ENCODE data around the gene ABCD3. TPM values are rescaled to one million over a fixed set of nuclear protein-coding genes. Genes with fewer than 3 reads are reported as not detected.

The ABCD3 gene
- total and polyA plus RNA-seq, 2 of the 13 experiments (the other 11 are each of a cell fraction or from before 2014, with no cell fraction given): 27.5 to 166 TPM

GRCh38 chr1:94535879-94536278 is 117.7 kb downstream of the ABCD3 start:
- no peak overlapping the region for H2AFZ ChIP-seq (ENCODE audit: low read length)
- H3K27ac ChIP-seq (ENCODE audit: extremely low read length, insufficient read depth, low read length): no peak overlapping the region
- TF ChIP-seq HBP1 (CRISPR knock-in tag; IDR thresholded peaks at IDR 0.05; ENCODE audit: low read depth) (no peak), ELF4 (CRISPR knock-in tag; IDR thresholded peaks at IDR 0.05; ENCODE audit: borderline replicate concordance) (no peak), REL (CRISPR knock-in tag; conservative IDR thresholded peaks at IDR 0.05) (no peak), HES4 (CRISPR knock-in tag; IDR thresholded peaks at IDR 0.05; ENCODE audit: borderline replicate concordance) (no peak), ZNF431 (CRISPR knock-in tag; IDR thresholded peaks at IDR 0.05; ENCODE audit: borderline replicate concordance, low read depth) (no peak), PBX2 (CRISPR knock-in tag; IDR thresholded peaks at IDR 0.05) (no peak)
- POLR2A ChIA-PET: no interaction called here
- in situ Hi-C loops (cut with HindIII; ENCODE audit: extremely low pct_ligation_motif_present, low pct_unique_long_range_greater_than_20kb): loop anchor here (25.0 kb wide), 1 partner anchor 501 kb away; no protein-coding TSS in a partner anchor
- H3K4me3 ChIP-seq (replicated peaks in 1 of 3; ENCODE audit: insufficient read depth in 1 of 3, low read depth in 2 of 3, low read length in 3 of 3): no peak overlapping the region
- ATAC-seq (peak; percentile 12; the same call in 1 of the 3 replicates), DNase-seq (ENCODE audit: low spot score) (no peak), FAIRE-seq (no peak)
- H3K79me2 ChIP-seq (ENCODE audit: insufficient read depth, low read length): peaks cover 4% of the 10 kb centered on the region
- no peak overlapping the region for H3K9ac ChIP-seq (ENCODE audit: insufficient read depth, low read depth, low read length)
- CTCF ChIA-PET (ENCODE audit: low intra/inter-chr PET ratio, low total read pairs): no interaction called here
- H3K27me3 ChIP-seq (ENCODE audit: control insufficient read depth in 1 of 2, insufficient read depth in 2 of 2, low read length in 2 of 2): no peaks in the 10 kb centered on the region
- H3K36me3 ChIP-seq (replicated peaks in 1 of 2; ENCODE audit: control insufficient read depth in 1 of 2, insufficient read depth in 2 of 2, low read length in 2 of 2): peaks cover 3 to 22% of the 10 kb centered on the region in 2 experiments
- H3K4me1 ChIP-seq (ENCODE audit: insufficient read depth, low read length): peaks cover 57% of the 10 kb centered on the region
- no peak overlapping the region for H3K4me2 ChIP-seq (ENCODE audit: low read depth, low read length)
- no peaks in the 10 kb centered on the region for H3K9me3 ChIP-seq (ENCODE audit: low read length)
- no TSS peak for BruUV-seq (replicated peaks)
- 94% methylated on average over 9 of the region's 9 CpGs for WGBS (ENCODE audit: low lambda C conversion rate)
- intact Hi-C loops (cut with micrococcal nuclease; ENCODE audit: unreplicated experiment): no loop called here
- H4K20me1 ChIP-seq (ENCODE audit: insufficient read depth, low read length): no peaks in the 10 kb centered on the region

Measured in HepG2 (cell line).